Esophagus muscularis mucosa (tissue), 4 donors: Measurements from ENCODE around the gene STK40. TPM values are rescaled to one million over a fixed set of nuclear protein-coding genes. Genes with fewer than 3 reads are reported as not detected.

Source experiments
- DNase-seq: peaks from one replicate; pipeline ENCODE4 v3.0.0-alpha.2; 2017; ENCODE audit errors: extremely low spot score
- H3K27ac ChIP-seq, 4 donors: fragments of 200-600 bp; sonication (generic); replicated peaks in 1 of 4; 1 replicate in 3 of 4; 2 replicates in 1 of 4; pipeline ENCODE4 v1.5.1; 2016 to 2019; ENCODE audit warnings: mild to moderate bottlenecking in 1 of 4
- H3K27me3 ChIP-seq, 4 donors: fragments of 200-600 bp; sonication (generic); one replicate each; pipeline versions ENCODE4 v1.5.1 to v1.6.0; 2016 to 2019
- H3K36me3 ChIP-seq, 4 donors: fragments of 200-600 bp; sonication (generic); one replicate each; pipeline ENCODE4 v1.5.1; 2016 to 2019
- H3K4me1 ChIP-seq, 4 donors: fragments of 200-600 bp; sonication (generic); one replicate each; pipeline ENCODE4 v1.5.1; 2016 to 2019
- H3K4me3 ChIP-seq, 4 donors: fragments of 200-600 bp; sonication (generic); 1 replicate in 2 of 4; 2 replicates in 2 of 4; pipeline ENCODE4 v1.5.1; 2016 to 2019; ENCODE audit warnings: mild to moderate bottlenecking in 4 of 4, moderate library complexity in 1 of 4
- H3K9me3 ChIP-seq, 4 donors: fragments of 200-600 bp; sonication (generic); 1 replicate in 3 of 4; 2 replicates in 1 of 4; pipeline ENCODE4 v1.5.1; 2016 to 2019
- EP300 ChIP-seq: sonication (generic); formaldehyde crosslinking; IDR thresholded peaks from one replicate; pipeline ENCODE4 v1.6.1; 2017; ENCODE audit warnings: antibody characterized with exemption
- POLR2A ChIP-seq: fragments of 450-650 bp; IDR thresholded peaks from one replicate; pipeline ENCODE4 v1.6.1; 2017; ENCODE audit warnings: antibody characterized with exemption, moderate library complexity, mild to moderate bottlenecking, low read depth
- POLR2AphosphoS5 ChIP-seq, 2 donors: sonication (generic); formaldehyde crosslinking; IDR thresholded peaks; one replicate each; pipeline ENCODE4 v1.6.1; 2017; ENCODE audit warnings: antibody characterized with exemption in 2 of 2
- WGBS: methylation state at CpG from one replicate; pipeline ENCODE4 v1.1.5; 2018; 5-methylcytosine and 5-hydroxymethylcytosine counted together
- intact Hi-C: fragments of 100-400 bp; cut with DNase I; formaldehyde crosslinking; loops from one replicate; pipeline ENCODE4 v1.15.1; 2023
- total RNA-seq, 4 donors: library from RNA; depleted of rRNA; stranded (reverse); fragments of >200 nt; gene quantifications; one replicate each; pipeline versions ENCODE4 v1.1.0 to v1.2.1, GENCODE V29; 2016
- TF ChIP-seq, protein P1 (sequence below), 3 experiments: fragments of 200-600 bp in 2 of 3; fragments of 450-650 bp in 1 of 3; sonication (generic) in 2 of 3; IDR thresholded peaks; one replicate each; pipeline ENCODE4 v1.5.1; 2017 to 2019; ENCODE audit warnings: antibody characterized with exemption in 3 of 3, mild to moderate bottlenecking in 2 of 3, moderate library complexity in 1 of 3

The STK40 gene
- total RNA-seq, 4 donors from 2014 or later, result 67.7 to 103 (median 80.2) TPM

DNA sequence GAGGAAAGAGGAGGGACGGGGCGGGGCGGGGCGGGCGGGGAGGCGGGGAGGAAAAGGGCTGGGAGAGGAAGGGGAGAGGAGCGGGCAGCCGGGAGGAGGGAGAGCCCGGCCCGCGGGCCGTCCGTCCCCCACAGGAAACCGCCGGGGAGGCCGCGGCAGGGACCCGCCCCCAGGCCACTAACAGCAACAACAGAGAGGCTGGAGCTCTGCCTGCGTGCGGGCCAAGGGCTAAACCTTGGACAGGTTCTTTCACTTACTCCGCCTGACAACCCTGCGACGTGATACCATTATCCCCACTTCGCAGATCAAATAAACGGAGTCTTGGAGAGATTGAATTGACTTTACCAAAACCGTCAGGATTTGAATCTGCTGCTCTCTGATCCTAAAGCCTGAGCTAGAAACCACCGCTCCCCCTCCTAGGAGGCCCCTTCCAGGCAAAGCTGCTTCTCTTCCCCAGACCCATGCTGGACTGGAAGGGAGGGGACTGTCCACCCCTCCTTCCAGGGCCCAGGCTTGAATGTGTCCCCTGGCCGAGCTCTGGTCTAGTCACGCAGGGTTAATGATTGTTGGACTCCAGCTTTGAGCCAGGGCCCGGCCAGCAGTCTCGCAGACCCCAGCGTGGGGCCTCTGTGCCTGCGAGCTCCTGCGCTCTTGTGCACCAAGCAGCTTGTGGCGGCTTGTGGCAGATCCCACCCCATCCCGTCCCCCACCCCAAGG lies 61.9 kb downstream of the STK40 start, which contains the start of gene EVA1B:
EVA1B (minus strand) TSS at position 10 of the 717 bp plus-strand sequence. CDS start 608 bp downstream, outside the sequence.
- peaks cover 0 to 7% (median 2%) of the 10 kb centered on the region in 4 donors for H3K36me3 ChIP-seq
- under 1% methylated on average over 22 of the region's 36 CpGs for WGBS
- peak within 1 kb of the TSS; percentile 70 to 92 (median 84) for H3K4me3 ChIP-seq
- DNase-seq, result no peak
- no peaks in the 10 kb centered on the region for H3K9me3 ChIP-seq
- TF ChIP-seq EP300, result no peak
- peak; percentile 39 to 57 for TF ChIP-seq POLR2AphosphoS5 (IDR thresholded peaks at IDR 0.05)
- H3K27me3 ChIP-seq, result no peaks in the 10 kb centered on the region
- intact Hi-C loops, result no loop called here
- H3K4me1 ChIP-seq, result peaks cover 29 to 46% (median 42%) of the 10 kb centered on the region in 4 donors
- H3K27ac ChIP-seq, result peak within 1 kb of the TSS; percentile 79 to 92 (median 90)

DNA sequence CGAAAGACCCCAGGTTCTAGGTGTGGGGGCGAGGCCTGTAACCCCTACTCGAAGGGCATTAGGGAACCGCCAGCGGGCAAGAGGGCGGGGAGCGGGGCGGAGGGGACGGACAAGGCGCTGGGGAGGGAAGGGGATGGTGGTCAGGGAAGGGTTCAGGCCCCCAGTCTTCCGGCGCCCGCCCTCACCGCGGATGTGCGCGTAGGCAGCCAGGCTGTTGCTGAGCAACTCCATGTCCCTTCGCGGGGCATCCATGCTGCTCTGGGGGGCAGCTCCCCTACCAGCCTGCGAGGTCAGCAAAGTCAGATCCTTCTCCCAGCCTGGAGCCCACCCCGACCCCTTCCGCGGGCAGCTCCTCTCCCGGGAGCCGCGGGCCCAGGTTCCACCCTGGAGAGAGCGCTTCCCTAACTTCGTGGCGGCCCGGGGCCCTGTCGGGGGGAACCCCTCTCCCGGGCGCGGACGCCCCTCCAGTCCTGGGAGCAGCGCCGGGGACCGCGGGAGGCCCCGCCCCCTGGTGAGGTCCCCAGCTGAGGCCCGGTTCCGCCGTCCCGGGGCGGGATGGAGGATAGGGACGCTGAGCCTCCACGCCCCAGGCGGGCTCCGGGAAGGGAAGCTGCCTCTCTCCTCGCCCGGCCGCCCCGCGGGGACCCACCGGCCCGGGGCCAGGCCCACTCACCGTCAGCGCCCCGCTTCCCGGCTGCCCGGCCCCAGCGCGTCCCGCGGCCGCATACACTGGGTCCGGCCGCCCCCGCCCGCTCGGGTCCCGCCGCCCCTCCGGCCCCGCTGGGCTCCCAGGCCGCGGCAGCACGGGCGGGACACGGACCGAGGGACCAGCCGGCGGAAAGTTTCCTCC lies 62.7 kb downstream of the STK40 start:
- intact Hi-C loops, result no loop called here
- DNase-seq, result no peak
- Histone ChIP-seq H3K27ac (peak overlapping the region; percentile 79 to 92 (median 90)), H3K9me3 (no peaks in the 10 kb centered on the region), H3K4me1 (peaks cover 25 to 43% (median 39%) of the 10 kb centered on the region in 4 donors), H3K36me3 (peaks cover 0 to 7% (median 2%) of the 10 kb centered on the region in 4 donors), H3K27me3 (no peaks in the 10 kb centered on the region), H3K4me3 (peak overlapping the region; percentile 70 to 92 (median 84))
- WGBS, result 16% methylated on average over 11 of the region's 83 CpGs
- TF ChIP-seq EP300 (no peak), POLR2AphosphoS5 (IDR thresholded peaks at IDR 0.05) (no peak), POLR2A (no peak)
- TF ChIP-seq, protein P1, sequence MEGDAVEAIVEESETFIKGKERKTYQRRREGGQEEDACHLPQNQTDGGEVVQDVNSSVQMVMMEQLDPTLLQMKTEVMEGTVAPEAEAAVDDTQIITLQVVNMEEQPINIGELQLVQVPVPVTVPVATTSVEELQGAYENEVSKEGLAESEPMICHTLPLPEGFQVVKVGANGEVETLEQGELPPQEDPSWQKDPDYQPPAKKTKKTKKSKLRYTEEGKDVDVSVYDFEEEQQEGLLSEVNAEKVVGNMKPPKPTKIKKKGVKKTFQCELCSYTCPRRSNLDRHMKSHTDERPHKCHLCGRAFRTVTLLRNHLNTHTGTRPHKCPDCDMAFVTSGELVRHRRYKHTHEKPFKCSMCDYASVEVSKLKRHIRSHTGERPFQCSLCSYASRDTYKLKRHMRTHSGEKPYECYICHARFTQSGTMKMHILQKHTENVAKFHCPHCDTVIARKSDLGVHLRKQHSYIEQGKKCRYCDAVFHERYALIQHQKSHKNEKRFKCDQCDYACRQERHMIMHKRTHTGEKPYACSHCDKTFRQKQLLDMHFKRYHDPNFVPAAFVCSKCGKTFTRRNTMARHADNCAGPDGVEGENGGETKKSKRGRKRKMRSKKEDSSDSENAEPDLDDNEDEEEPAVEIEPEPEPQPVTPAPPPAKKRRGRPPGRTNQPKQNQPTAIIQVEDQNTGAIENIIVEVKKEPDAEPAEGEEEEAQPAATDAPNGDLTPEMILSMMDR (IDR thresholded peaks at IDR 0.05), result no peak

DNA sequence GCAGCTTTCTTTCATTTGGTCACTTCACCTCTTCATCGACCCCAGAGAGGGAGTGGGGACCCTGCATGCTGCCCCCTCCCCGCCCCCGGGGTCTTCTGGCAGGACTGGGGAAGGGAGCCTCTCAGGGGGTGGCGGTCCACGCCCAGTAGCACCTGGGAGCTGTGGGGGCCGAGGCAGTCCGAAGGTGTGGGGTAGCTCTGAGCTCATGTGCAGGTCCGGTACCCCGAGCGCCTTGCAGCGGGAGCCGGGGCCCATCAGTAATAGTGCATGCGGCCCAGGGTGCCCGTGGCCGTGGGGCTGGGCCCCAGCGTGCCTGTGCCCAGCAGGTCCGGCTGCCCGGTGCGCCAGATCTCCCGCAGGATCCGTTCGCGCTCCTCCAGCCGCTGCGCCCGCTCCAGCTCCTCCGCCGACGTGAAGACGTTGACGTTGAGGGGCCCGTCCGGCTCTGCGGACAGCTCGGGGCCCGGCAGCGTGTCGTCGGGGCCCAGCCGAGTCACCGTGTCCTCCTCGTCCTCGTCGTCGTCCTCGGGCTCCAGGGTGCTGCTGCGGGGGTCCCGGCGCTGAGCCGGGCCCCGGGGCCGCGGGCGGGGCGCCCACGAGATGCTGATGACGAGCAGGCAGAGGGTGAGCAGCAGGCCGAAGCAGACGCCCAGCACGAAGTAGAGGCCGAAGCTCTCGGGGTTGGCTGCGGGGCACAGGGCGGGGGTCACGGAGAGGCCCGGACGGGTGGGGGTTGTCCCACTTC lies 63.5 kb downstream of the STK40 start:
- WGBS, result 68% methylated on average over 30 of the region's 67 CpGs
- intact Hi-C loops, result no loop called here
- Histone ChIP-seq H3K4me3 (peak overlapping the region; percentile 70 to 92 (median 84)), H3K27me3 (no peaks in the 10 kb centered on the region), H3K36me3 (peaks cover 0 to 7% (median 2%) of the 10 kb centered on the region in 4 donors), H3K4me1 (peaks cover 25 to 43% (median 39%) of the 10 kb centered on the region in 4 donors), H3K9me3 (no peaks in the 10 kb centered on the region), H3K27ac (peak overlapping the region; percentile 79 to 92 (median 90))
- TF ChIP-seq, protein P1 (IDR thresholded peaks at IDR 0.05), result no peak
- TF ChIP-seq POLR2A (no peak), POLR2AphosphoS5 (IDR thresholded peaks at IDR 0.05) (no peak), EP300 (no peak)
- no peak for DNase-seq

DNA sequence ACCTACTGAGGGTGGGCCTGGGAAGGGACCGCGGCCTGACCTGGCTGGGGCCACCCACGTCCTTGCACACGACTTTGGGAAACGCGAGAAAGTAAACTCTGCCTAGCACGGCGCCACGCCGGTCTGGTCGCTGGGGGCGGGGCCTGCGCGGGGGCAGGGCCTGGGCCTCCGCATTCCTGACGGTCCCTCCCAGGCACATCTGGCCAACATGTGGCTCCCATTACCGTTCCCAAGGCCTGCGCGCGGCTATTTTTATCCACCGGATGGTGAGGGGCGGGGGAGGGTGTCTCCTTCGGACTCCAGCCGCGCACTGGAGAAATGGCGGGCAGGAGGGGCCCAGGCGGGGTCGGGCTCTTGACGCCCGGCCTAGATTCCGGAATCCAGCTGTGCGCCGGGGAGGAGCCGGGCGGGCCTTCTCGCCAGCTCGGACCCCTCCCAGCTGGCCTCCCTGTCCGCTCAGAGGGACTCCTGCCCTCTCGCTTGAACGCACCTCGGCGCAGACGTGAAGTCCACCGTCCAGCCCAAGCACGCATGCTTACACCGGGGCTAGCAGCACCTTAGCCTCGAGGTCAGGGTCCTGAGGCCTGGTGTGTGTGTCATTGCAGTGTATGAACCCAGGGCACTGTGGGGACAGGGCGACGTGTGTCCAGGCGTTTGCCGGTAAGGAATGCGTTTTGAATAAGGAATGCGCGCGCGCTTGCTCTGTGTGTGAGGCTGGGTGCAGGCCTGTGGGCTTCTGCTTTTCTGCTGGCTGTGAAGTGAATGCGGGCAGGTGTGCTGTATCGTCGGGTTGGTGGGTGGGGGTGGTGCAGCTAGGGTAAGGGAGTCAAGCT lies 64.4 kb downstream of the STK40 start:
- intact Hi-C loops, result no loop called here
- Histone ChIP-seq H3K4me1 (peaks cover 25 to 43% (median 39%) of the 10 kb centered on the region in 4 donors), H3K27me3 (no peaks in the 10 kb centered on the region), H3K9me3 (no peaks in the 10 kb centered on the region), H3K27ac (peak overlapping the region; percentile 79 to 92 (median 90)), H3K4me3 (peak overlapping the region; percentile 70 to 92 (median 84)), H3K36me3 (peaks cover 0 to 7% (median 2%) of the 10 kb centered on the region in 4 donors)
- DNase-seq, result no peak
- TF ChIP-seq POLR2A, result no peak
- TF ChIP-seq EP300, result no peak
- TF ChIP-seq POLR2AphosphoS5 (IDR thresholded peaks at IDR 0.05), result peak; percentile 37 to 48
- TF ChIP-seq, protein P1 (IDR thresholded peaks at IDR 0.05), result no peak
- 32% methylated on average over 33 of the region's 59 CpGs for WGBS
